Measurements from ENCODE around the gene NPIPB8.
"Not testable (repeated sequence)": the region's sequence is repeated elsewhere in the genome, so short reads cannot be mapped to it uniquely, and the experiment has no call there.

Gene NPIPB8

GRCh38 chr16:28636093-28636823 is 1.6 kb upstream of the NPIPB8 start:
- DNase-seq = not testable (repeated sequence)

- DNase-seq = not testable (repeated sequence)
Measured at GRCh38 chr16:28638359-28638758, 494 bp downstream of the NPIPB8 start.

- not testable (repeated sequence) for DNase-seq
Measured at GRCh38 chr16:28639959-28640358, 2.1 kb downstream of the NPIPB8 start.

GRCh38 chr16:28666264-28666663 is 28.4 kb downstream of the NPIPB8 start:
- not testable (repeated sequence) for DNase-seq

GRCh38 chr16:28667480-28667879 is 29.6 kb downstream of the NPIPB8 start:
- DNase-seq = not testable (repeated sequence)

GRCh38 chr16:28668199-28668598 is 30.3 kb downstream of the NPIPB8 start:
- not testable (repeated sequence) for DNase-seq

- not testable (repeated sequence) for DNase-seq
Measured at GRCh38 chr16:28688327-28688952, 50.6 kb downstream of the NPIPB8 start.

GRCh38 chr16:28689425-28689824 is 51.6 kb downstream of the NPIPB8 start:
- DNase-seq = not testable (repeated sequence)

- not testable (repeated sequence) for DNase-seq
Measured at GRCh38 chr16:28691722-28692121, 53.9 kb downstream of the NPIPB8 start.

GRCh38 chr16:28693257-28693950 is 55.5 kb downstream of the NPIPB8 start:
- DNase-seq = not testable (repeated sequence)

- DNase-seq = not testable (repeated sequence)
Measured at GRCh38 chr16:28699792-28700191, 61.9 kb downstream of the NPIPB8 start.

- DNase-seq = not testable (repeated sequence)
Measured at GRCh38 chr16:28700349-28700748, 62.5 kb downstream of the NPIPB8 start.

GRCh38 chr16:28701384-28701783 is 63.5 kb downstream of the NPIPB8 start:
- not testable (repeated sequence) for DNase-seq

- DNase-seq = not testable (repeated sequence)
Measured at GRCh38 chr16:28704246-28704645, 66.4 kb downstream of the NPIPB8 start.
